Nephron progenitor cell (in vitro differentiated cells): Measurements from ENCODE around the gene RHEB.

Experiments
- DNase-seq: peaks from one replicate; pipeline ENCODE4 v3.0.0; 2021
- H3K27ac Mint-ChIP-seq: 2 replicates; pipeline ENCODE4 v1.8.0; 2021; ENCODE audit warnings: mild to moderate bottlenecking, moderate library complexity, mixed read lengths
- H3K27me3 Mint-ChIP-seq: 2 replicates; pipeline ENCODE4 v1.8.0; 2021; ENCODE audit warnings: mild to moderate bottlenecking, low read depth, mixed read lengths; ENCODE audit not compliant: poor library complexity
- H3K36me3 Mint-ChIP-seq: 2 replicates; pipeline ENCODE4 v1.8.0; 2021; ENCODE audit warnings: low read depth, mixed read lengths
- H3K4me1 Mint-ChIP-seq: 2 replicates; pipeline ENCODE4 v1.8.0; 2021; ENCODE audit warnings: mixed read lengths
- H3K4me3 Mint-ChIP-seq: 2 replicates; pipeline ENCODE4 v1.8.0; 2021; ENCODE audit warnings: mild to moderate bottlenecking, moderate library complexity, mixed read lengths
- H3K9me3 Mint-ChIP-seq: 2 replicates; pipeline ENCODE4 v1.8.0; 2021; ENCODE audit warnings: mild to moderate bottlenecking, moderate library complexity, mixed read lengths
- CTCF ChIP-seq: fragments of 200-600 bp; sonication (generic); IDR thresholded peaks from 2 replicates; pipeline ENCODE4 v1.5.0; 2021; ENCODE audit warnings: antibody characterized with exemption

RHEB gene

GRCh38 chr7:151461096-151461941 lies 58.4 kb downstream of the RHEB start:
- peaks cover 50% of the 10 kb centered on the region for H3K9me3 Mint-ChIP-seq
- TF ChIP-seq CTCF: no peak
- H3K36me3 Mint-ChIP-seq: peaks cover 62% of the 10 kb centered on the region
- peak overlapping the region; percentile 98 for H3K27ac Mint-ChIP-seq
- H3K4me1 Mint-ChIP-seq: peaks cover 49% of the 10 kb centered on the region
- no peak overlapping the region for H3K4me3 Mint-ChIP-seq
- DNase-seq: no peak
- no peaks in the 10 kb centered on the region for H3K27me3 Mint-ChIP-seq

- Mint-ChIP-seq H3K36me3 (peaks cover 53% of the 10 kb centered on the region), H3K4me3 (peak overlapping the region; percentile 67), H3K4me1 (peaks cover 58% of the 10 kb centered on the region), H3K27ac (peak overlapping the region; percentile 98), H3K27me3 (no peaks in the 10 kb centered on the region), H3K9me3 (peaks cover 50% of the 10 kb centered on the region)
- no peak for DNase-seq
- TF ChIP-seq CTCF: no peak
These were observed 59.2 kb downstream of the RHEB start for GRCh38 chr7:151460474-151460855.

- Mint-ChIP-seq H3K4me1 (peaks cover 62% of the 10 kb centered on the region), H3K4me3 (peak overlapping the region; percentile 67), H3K27me3 (no peaks in the 10 kb centered on the region), H3K9me3 (peaks cover 46% of the 10 kb centered on the region), H3K27ac (peak overlapping the region; percentile 98), H3K36me3 (peaks cover 48% of the 10 kb centered on the region)
- no peak for TF ChIP-seq CTCF
- peak; percentile 68 for DNase-seq
These were observed 59.8 kb downstream of the RHEB start for GRCh38 chr7:151459726-151460473.

- no peak for TF ChIP-seq CTCF
- Mint-ChIP-seq H3K27ac (no peak overlapping the region), H3K4me3 (no peak overlapping the region), H3K36me3 (peaks cover 24% of the 10 kb centered on the region), H3K9me3 (peaks cover 23% of the 10 kb centered on the region), H3K27me3 (peaks cover 3% of the 10 kb centered on the region), H3K4me1 (peaks cover 73% of the 10 kb centered on the region)
- no peak for DNase-seq
These were observed 62.2 kb downstream of the RHEB start for GRCh38 chr7:151457534-151457933.

- peaks cover 17% of the 10 kb centered on the region for H3K36me3 Mint-ChIP-seq
- H3K27me3 Mint-ChIP-seq: peaks cover 6% of the 10 kb centered on the region
- no peak overlapping the region for H3K4me3 Mint-ChIP-seq
- DNase-seq: no peak
- TF ChIP-seq CTCF: no peak
- no peak overlapping the region for H3K27ac Mint-ChIP-seq
- H3K4me1 Mint-ChIP-seq: peaks cover 81% of the 10 kb centered on the region
- H3K9me3 Mint-ChIP-seq: peaks cover 16% of the 10 kb centered on the region
These were observed 62.9 kb downstream of the RHEB start for GRCh38 chr7:151456782-151457181.
